ENCODE data around the gene OR5D13. TPM values are rescaled to one million over a fixed set of nuclear protein-coding genes. Genes with fewer than 3 reads are reported as not detected.

OR5D13 gene
- total and polyA plus RNA-seq, 10 of the 15 experiments (the other 5 are each of a cell fraction or from before 2014, with no cell fraction given) = not detected

- intact Hi-C loops (cut with micrococcal nuclease; ENCODE audit: unreplicated experiment) = no loop called here
- in situ Hi-C loops (cut with MboI) = loop anchor here (10.0 kb wide), 1 partner anchor 58 kb away; no protein-coding TSS in a partner anchor
- Histone ChIP-seq H3K9me3 (replicated peaks; ENCODE audit: control insufficient read depth, insufficient read depth, low read length) (no peaks in the 10 kb centered on the region), H2AFZ (ENCODE audit: control insufficient read depth, low read depth, low read length) (no peak overlapping the region), H3K27me3 (replicated peaks in 1 of 2; ENCODE audit: control insufficient read depth in 2 of 2, insufficient read depth in 2 of 2, low read length in 1 of 2) (no peaks in the 10 kb centered on the region), H3K27ac (ENCODE audit: control insufficient read depth, insufficient read depth) (no peak overlapping the region), H4K20me1 (ENCODE audit: control insufficient read depth, insufficient read depth) (no peaks in the 10 kb centered on the region), H3K36me3 (ENCODE audit: control insufficient read depth in 2 of 2, insufficient read depth in 2 of 2, low read length in 1 of 2) (no peaks in the 10 kb centered on the region), H3K4me1 (ENCODE audit: control insufficient read depth, insufficient read depth, low read length) (no peaks in the 10 kb centered on the region), H3K9ac (ENCODE audit: control insufficient read depth, insufficient read depth, low read length) (no peak overlapping the region), H3K4me3 (no peak overlapping the region), H3K79me2 (ENCODE audit: control insufficient read depth, insufficient read depth, low read length) (no peaks in the 10 kb centered on the region), H3K4me2 (ENCODE audit: control insufficient read depth, insufficient read depth) (no peak overlapping the region)
- DNase-seq (ENCODE audit: low read depth, low spot score) (no peak), ATAC-seq (peak; percentile 78), FAIRE-seq (no peak)
- BruUV-seq (replicated peaks) = no TSS peak
- CTCF ChIA-PET = no interaction called here
- peak; percentile 61; the same call in 1 of the 2 replicates for TF ChIP-seq SPI1 (IDR thresholded peaks at IDR 0.05; ENCODE audit: borderline replicate concordance, insufficient read depth, low read depth, low read length)
- peak; percentile 39; the same call in 1 of the 2 replicates for TF ChIP-seq RELB (IDR thresholded peaks at IDR 0.05; ENCODE audit: low read depth)
- TF ChIP-seq REST (IDR thresholded peaks at IDR 0.05; ENCODE audit: low read depth, low read length) = no peak
- TF ChIP-seq IKZF2 (IDR thresholded peaks at IDR 0.05) = peak; percentile 36 to 60; a peak in 2 of 4 replicates
- no peak for TF ChIP-seq TBL1XR1 (IDR thresholded peaks at IDR 0.05; ENCODE audit: low read depth, low read length)
- TF ChIP-seq MEF2A (IDR thresholded peaks at IDR 0.05; ENCODE audit: insufficient read depth, low read depth, low read length) = no peak
- peak; percentile 12; the same call in 1 of the 2 replicates for TF ChIP-seq MTA2 (IDR thresholded peaks at IDR 0.05; ENCODE audit: low read depth)
- TF ChIP-seq GABPA (IDR thresholded peaks at IDR 0.05; ENCODE audit: low read depth) = no peak
- TF ChIP-seq CTCF (IDR thresholded peaks at IDR 0.05 in 2 of 3, conservative IDR thresholded peaks at IDR 0.05 in 1 of 3; ENCODE audit: control insufficient read depth in 2 of 3, extremely low read depth in 1 of 3, insufficient read depth in 1 of 3, low read depth in 3 of 3, low read length in 3 of 3) = no peak
- TF ChIP-seq YY1 (IDR thresholded peaks at IDR 0.05; ENCODE audit: low read depth, low read length) = no peak
- TF ChIP-seq IKZF1 (conservative IDR thresholded peaks at IDR 0.05) = 0 out of 2 replicates have a peak, but pooled peaks have one; percentile 18
- TF ChIP-seq NFYB (IDR thresholded peaks at IDR 0.05; ENCODE audit: insufficient read depth, low read depth, low read length) = no peak
- TF ChIP-seq KLF5 (IDR thresholded peaks at IDR 0.05; ENCODE audit: partially characterized antibody) = no peak
- TF ChIP-seq ZBTB33 (IDR thresholded peaks at IDR 0.05) = no peak
- RAD21 ChIA-PET (ENCODE audit: unreplicated experiment) = no interaction called here
- WGBS (ENCODE audit: insufficient coverage, insufficient replicate concordance, low lambda C conversion rate, missing lambda C conversion rate) = 14% methylated on average over 3 of the region's 3 CpGs
- POLR2A ChIA-PET = no interaction called here
- SMC1A ChIA-PET (ENCODE audit: uncharacterized antibody, unreplicated experiment) = interaction anchor here (0.8 kb wide), 1 partner anchor 11 kb away, joined by 3 read pairs; no protein-coding TSS in a partner anchor
These were observed 40.3 kb upstream of the OR5D13 start for GRCh38 chr11:55732936-55733335.
